SH-SY5Y (cell line): Measurements from ENCODE around the gene DOCK9.

ENCODE experiments used
- GATA2 ChIP-seq: IDR thresholded peaks from 2 replicates; pipeline ENCODE4 v1.6.1; 2011; ENCODE audit warnings: mild to moderate bottlenecking, low read depth, low read length
- GATA3 ChIP-seq: IDR thresholded peaks from 2 replicates; pipeline ENCODE4 v1.6.1; 2011; ENCODE audit warnings: low read depth, mild to moderate bottlenecking, low read length, moderate library complexity

Gene DOCK9

DNA sequence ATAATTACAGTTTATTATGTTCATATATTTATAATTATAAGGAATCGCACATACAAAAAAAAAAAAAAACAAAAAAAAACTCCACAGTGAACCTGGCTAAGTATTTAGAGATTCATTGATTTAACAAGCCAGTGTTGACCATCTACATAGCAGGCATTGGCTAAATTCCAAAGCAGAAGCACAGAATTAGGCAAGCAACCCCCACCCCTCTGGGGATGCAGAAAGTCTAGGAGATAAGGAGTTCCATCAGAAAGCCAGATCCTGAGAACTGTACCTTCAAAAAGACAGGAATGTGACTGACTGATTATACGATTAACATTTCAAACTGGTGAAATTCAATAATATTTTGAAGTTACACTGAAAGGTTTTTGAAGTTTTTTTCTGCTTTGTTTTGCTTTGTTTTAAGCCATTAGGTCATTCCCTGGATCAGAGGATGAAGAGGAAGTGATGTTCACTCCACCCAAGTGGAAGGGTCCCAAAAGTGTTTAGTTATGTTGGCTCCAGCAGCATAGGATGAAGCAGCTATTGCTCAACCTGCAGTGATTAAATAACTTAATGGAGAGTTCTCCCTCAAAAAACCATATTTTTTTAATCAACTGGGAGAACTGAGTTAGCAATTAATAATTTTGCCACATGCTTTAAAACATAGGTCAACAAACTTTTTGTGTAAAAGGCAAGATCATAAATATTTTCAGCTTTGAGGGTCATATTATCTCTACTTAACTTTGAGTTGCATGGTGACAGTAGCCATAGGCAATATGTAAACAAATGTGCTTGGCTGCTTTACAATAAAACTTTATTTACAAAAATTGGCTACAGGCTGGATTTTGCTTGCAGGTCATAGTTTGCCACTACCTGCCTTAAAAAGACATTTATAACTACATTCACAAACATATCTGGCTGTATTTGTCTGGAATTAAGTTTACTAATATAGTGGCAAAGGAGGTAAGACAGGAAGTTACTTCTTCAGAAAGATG, 49.6 kb downstream of the DOCK9 start:
- TF ChIP-seq GATA3 (no peak), GATA2 (no peak)

DNA sequence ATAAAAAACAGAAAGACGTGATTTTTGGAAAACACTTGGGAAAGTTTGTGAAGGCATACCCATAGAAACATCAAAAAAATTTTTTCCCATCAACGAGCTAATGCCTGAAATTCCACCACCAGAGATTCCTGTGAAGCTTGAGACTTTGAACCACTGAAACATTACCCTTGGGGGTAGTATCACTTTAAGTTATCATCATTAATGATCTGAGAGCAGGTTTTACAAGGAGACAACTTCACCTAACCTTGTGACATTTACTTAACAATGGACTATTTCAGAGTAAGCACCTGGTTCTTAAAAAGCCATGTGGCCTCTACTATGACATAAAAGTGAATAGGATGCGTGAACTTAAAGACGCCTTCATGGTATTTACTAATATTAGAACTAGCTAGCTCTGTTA, 51.9 kb downstream of the DOCK9 start:
- no peak for TF ChIP-seq GATA2
- no peak for TF ChIP-seq GATA3

DNA sequence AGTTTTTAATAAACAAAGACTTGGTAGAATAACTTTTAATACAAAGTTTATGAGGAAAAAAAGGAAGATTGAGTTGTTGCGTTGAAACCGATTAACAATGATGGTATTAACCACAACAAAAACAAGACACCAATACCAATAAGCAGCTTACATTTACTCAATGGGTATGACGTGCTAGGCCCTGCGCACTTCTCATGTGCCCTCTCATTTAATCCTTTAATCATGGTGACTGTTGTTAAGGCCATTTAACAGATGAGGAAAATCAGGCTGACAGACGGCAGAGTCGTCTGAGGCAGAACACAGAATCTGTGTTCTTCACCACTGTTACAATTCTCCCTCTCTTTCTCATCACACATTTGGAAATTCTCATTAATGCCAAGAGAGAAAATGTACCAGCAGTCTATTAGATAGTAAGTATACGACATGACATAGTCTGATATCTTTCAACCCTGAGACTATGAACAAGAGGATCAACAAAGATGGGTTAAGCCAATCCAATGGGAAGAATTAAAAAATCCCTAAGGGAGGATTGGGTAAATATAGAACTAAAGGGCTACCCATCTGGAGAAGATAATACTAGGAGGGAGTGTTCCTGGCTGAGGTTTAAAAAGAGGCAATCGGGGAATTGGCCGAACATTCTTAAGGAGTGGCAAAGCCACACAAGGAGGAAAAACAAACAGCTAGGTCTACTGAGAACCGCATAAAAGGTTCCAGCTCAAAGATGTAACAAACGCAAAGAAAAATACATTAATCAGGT, 54.0 kb downstream of the DOCK9 start:
- TF ChIP-seq GATA2, result no peak
- TF ChIP-seq GATA3, result no peak

DNA sequence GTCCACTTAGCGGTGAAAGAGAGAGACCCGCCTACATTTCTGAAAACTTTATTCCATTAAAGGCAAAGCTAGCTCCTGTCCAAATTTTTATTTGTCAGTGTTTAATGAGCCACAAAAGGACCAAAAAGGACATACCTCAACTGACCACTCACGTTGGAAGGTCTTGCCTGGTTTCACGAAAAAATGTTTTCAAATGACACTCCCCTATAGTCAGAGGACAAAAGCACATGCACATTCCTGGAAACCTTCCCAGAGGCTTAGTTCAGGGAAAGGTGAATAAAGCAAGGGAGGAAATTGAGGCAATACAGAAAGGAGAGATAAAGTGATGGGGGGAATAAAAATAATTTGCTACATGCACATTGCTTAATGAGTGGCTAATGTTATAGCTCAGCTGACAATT, 55.6 kb downstream of the DOCK9 start:
- no peak for TF ChIP-seq GATA2
- no peak for TF ChIP-seq GATA3

DNA sequence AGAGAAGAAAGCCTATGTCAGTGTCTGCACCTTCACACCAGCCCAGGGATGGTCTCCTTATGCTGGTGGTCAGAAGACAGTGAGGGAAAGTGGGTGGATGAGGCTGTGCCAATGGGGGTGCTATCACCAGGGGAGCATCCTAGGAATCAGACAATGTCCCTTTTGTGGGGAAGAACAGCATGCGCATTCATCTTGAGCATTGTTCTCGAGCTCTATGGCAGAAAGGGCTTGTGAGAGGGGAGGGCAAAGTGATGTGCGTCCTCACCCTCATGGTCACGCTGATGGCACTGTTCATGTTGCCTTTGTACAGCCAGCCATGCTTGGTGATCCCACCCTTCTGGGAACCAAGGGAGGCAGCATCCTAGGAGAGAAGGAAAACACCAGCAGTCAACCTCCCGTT, 56.1 kb downstream of the DOCK9 start:
- no peak for TF ChIP-seq GATA2
- no peak for TF ChIP-seq GATA3

DNA sequence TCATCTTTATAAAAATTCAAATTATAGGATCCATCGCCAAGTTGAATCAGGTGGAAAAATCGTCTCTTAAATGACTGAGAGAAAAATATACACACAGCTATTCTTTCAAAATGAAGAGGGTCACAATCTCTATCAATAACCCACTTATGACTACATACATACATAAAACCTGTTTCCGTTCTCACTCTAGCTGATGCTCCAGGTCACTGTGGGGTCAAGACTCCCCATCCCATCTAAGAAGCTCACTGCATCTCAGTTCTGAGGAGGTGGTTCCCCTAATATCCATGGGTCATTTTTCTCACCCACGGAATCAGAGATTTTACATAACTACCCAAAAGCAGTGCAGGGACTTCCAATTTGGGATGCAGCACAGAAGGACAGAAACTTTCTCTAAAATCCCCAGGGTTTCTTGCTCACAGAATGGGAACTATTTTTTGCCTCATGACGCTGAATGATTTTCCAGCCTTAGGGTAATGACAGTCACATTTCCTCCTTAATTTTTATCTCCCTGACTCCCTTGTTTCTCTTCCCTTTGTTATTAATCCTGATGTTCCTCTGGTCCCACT, 56.8 kb downstream of the DOCK9 start:
- TF ChIP-seq GATA2 (no peak), GATA3 (no peak)

DNA sequence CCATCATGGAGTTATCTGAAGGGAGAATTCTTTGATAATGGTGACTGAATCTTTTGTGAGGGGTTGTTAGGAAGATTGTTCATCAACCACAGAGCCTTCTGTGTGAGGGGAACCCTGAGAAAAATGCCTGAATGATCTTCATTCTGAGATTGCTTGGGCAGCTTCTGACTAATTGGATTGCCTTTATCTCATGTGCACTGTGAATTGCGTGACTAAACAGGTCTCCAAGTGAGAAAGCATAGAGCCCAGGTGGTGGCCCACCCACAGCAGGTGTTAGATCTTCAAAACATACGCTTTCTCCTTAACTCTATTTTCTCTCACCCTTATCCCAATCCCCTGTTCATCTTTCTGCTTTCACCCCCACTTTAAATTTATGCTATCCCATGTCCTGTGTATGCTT, 58.3 kb downstream of the DOCK9 start:
- TF ChIP-seq GATA3, result no peak
- TF ChIP-seq GATA2, result no peak

DNA sequence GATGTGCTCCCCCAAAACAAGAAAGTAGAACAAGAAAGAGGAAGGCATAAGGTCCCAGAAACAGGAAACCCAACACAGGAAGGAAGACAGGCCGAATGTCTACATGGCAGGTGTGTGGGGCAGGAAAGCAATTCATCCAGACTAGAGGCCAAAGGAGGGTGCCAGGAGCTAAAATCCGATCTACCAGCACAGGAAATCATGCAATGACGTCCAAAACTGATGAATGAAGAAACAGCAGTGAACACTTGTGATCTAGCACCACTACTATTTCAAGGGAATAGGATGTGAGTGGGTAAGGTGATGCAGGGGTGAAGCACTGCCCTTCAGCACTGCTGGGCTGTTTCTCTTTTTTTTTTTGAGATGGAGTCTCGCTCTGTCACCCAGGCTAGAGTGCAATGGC, 59.1 kb downstream of the DOCK9 start:
- TF ChIP-seq GATA2 (no peak), GATA3 (no peak)

DNA sequence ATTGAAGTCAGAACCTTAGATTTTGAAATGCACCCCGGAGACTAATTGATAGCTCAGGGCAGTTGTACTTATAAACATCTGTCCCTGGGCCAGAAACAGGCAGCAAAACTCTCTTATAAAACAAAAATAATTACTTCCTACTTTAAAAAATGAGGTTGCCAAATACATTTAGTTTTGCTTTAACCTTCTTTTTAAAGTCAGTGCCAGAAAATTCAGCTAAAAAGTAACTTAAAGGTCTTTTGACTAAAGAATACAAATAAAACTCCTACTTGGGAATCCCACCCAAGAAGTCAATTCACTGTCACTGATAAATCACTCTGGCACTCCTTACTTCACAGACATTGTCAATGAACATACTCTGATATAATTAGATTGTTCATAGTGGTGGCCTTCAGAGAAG, 60.7 kb downstream of the DOCK9 start:
- TF ChIP-seq GATA3, result no peak
- no peak for TF ChIP-seq GATA2

DNA sequence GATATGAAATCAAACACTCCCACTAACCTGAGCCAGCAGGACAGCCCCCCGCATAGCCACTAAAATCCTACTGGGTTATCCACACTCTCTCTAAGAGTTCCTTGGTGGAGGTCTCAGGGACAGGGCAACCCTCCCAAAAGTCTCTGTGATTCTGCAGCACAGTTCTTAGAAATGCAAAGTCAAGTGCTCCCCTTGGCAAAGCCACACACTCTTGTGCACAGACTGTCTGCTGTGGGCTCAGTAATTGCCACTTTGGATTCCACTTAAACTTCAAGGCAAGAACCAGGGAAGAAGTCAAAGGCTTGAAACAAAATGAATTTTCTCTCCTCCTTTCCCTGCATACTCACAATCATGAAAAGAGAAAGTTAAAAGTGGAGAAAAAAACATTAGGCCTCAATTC, 61.5 kb downstream of the DOCK9 start:
- TF ChIP-seq GATA3, result no peak
- no peak for TF ChIP-seq GATA2

DNA sequence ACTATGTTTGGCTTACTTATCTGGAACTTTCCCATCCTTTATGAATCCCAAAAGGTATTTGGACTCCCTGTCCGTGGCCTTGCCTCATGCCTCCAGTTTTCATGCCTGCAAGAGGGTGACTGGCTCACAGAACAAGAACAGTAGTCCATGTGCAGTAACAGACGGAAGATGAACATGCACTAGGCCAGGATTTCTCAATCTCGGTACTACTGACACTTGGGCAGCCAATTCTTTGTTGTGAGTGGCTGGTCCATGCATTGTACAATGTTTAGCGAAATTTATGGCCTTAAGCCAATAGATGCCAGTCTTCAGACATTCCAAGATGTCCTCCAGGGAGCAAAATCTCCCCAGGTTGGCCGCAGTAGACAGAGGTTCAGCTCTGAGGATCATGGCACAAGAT, 61.9 kb downstream of the DOCK9 start:
- TF ChIP-seq GATA2 (no peak), GATA3 (no peak)

DNA sequence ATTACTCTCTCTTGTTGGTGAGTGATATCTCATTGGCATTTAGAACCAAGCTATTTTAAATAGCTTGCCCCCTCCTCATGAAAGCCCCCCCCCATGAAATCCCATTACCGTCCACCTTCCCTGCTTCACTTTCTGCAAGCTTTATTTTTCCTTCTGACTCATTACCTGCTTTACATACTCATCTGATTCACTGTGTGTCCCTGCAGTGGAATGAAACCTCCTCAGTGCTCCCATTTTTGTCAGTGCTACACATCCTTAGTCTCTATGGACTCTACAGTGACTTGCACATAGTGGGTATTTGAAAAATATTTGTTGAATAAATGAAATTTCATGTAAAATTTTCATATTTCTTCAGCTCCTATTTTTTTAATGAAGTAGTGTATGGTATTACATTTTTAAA, 62.3 kb downstream of the DOCK9 start:
- TF ChIP-seq GATA3 (no peak), GATA2 (no peak)

DNA sequence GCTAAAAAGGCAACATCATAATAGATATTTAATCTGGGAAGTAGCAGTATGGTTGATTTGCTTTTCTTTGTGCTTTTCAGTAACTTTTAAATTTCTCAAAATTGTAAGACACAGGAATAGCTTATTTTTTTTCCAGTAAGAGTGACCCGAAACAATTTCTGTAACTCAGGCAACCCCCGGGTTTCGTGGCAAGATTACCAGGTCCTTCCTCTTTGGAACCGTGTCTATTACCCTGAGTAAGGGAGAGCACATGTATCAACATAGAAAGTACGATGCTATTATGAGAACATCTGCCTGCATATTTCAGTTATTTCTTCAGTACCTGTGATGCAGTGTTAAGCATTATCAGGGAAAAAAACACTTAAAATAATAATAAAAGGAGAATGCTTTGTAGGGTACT, 64.1 kb downstream of the DOCK9 start:
- TF ChIP-seq GATA3 (no peak), GATA2 (no peak)

DNA sequence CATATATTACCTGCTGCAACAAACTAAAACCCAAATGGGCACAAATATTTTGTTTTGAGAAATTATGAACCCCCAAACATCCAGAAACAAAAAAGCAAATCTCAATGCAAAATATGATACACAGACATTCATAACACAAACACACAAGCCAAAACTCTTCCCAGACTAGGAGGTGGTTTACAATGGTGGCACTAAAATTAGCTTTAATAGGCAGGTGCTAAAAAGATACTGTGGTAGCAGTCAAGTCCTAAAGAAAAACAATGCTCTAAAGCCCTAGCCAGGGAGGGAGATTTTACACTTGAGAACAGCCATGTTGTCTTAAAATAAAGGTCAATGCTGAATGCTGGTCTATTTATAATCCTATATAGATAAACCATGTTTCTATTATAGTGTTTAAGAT, 65.0 kb downstream of the DOCK9 start:
- TF ChIP-seq GATA3 (no peak), GATA2 (no peak)
